HG02840 (cell line): Measurements from ENCODE around the gene SLC25A33.

ENCODE experiments used
- ATAC-seq: cut with Tn5 transposase; IDR thresholded peaks from one replicate; pipeline ENCODE4 v1.9.1; 2021; ENCODE audit warnings: mild to moderate bottlenecking, moderate library complexity, moderate number of reproducible peaks; ENCODE audit not compliant: unreplicated experiment, low FRiP score

The SLC25A33 gene

GRCh38 chr1:9586147-9586766 lies 47.0 kb downstream of the SLC25A33 start:
- no peak for ATAC-seq

- peak; percentile 66 for ATAC-seq
Observed at GRCh38 chr1:9588551-9589143, 49.4 kb downstream of the SLC25A33 start, which contains the start of gene TMEM201. TSS of gene TMEM201 (plus strand) at chr1:9588911. CDS start at chr1:9588931, 20 bp downstream.

- peak; percentile 7 for ATAC-seq
Observed at GRCh38 chr1:9589144-9589718, 50.0 kb downstream of the SLC25A33 start.

- ATAC-seq, result no peak
Observed at GRCh38 chr1:9589719-9590157, 50.5 kb downstream of the SLC25A33 start.

GRCh38 chr1:9590201-9590600 lies 50.9 kb downstream of the SLC25A33 start:
- ATAC-seq, result no peak

- no peak for ATAC-seq
Observed at GRCh38 chr1:9590945-9591668, 51.8 kb downstream of the SLC25A33 start.

GRCh38 chr1:9591669-9592509 lies 52.6 kb downstream of the SLC25A33 start:
- no peak for ATAC-seq

GRCh38 chr1:9592510-9593075 lies 53.3 kb downstream of the SLC25A33 start:
- no peak for ATAC-seq

GRCh38 chr1:9593147-9593491 lies 53.9 kb downstream of the SLC25A33 start:
- no peak for ATAC-seq

- no peak for ATAC-seq
Observed at GRCh38 chr1:9593492-9594465, 54.5 kb downstream of the SLC25A33 start.

- ATAC-seq, result no peak
Observed at GRCh38 chr1:9594471-9595155, 55.3 kb downstream of the SLC25A33 start.

GRCh38 chr1:9595156-9595967 lies 56.1 kb downstream of the SLC25A33 start:
- no peak for ATAC-seq

- no peak for ATAC-seq
Observed at GRCh38 chr1:9595968-9596340, 56.7 kb downstream of the SLC25A33 start.

GRCh38 chr1:9596415-9597123 lies 57.3 kb downstream of the SLC25A33 start:
- ATAC-seq, result no peak

- ATAC-seq, result no peak
Observed at GRCh38 chr1:9597361-9598315, 58.4 kb downstream of the SLC25A33 start.

GRCh38 chr1:9598316-9598700 lies 59.0 kb downstream of the SLC25A33 start:
- ATAC-seq, result no peak
